Measurements from ENCODE around the gene MCM3AP.
"Not testable (repeated sequence)": the region's sequence is repeated elsewhere in the genome, so short reads cannot be mapped to it uniquely, and the experiment has no call there.

DNA sequence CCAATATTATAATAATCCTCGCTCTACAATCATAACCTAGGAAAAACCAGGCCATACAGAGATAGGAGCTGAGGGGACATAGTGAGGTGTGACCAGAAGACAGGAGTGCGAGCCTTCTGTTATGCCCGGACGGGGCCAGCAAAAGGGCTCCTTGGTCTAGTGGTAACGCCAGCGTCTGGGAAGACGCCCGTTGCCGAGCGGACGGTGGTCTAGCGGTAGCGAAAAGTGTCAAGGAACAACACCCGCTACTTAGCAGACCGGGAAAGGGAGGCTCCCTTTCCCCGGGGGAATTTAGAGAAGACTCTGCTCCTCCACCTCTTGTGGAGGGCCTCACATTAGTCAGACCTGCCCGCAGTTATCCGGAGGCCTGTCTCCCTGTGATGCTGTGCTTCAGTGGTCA, 61.8 kb downstream of the MCM3AP start:
- TF ChIP-seq EZH2 (IDR thresholded peaks at IDR 0.05; ENCODE audit: low read depth) = not testable (repeated sequence)
- TF ChIP-seq, protein P1, sequence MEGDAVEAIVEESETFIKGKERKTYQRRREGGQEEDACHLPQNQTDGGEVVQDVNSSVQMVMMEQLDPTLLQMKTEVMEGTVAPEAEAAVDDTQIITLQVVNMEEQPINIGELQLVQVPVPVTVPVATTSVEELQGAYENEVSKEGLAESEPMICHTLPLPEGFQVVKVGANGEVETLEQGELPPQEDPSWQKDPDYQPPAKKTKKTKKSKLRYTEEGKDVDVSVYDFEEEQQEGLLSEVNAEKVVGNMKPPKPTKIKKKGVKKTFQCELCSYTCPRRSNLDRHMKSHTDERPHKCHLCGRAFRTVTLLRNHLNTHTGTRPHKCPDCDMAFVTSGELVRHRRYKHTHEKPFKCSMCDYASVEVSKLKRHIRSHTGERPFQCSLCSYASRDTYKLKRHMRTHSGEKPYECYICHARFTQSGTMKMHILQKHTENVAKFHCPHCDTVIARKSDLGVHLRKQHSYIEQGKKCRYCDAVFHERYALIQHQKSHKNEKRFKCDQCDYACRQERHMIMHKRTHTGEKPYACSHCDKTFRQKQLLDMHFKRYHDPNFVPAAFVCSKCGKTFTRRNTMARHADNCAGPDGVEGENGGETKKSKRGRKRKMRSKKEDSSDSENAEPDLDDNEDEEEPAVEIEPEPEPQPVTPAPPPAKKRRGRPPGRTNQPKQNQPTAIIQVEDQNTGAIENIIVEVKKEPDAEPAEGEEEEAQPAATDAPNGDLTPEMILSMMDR (conservative IDR thresholded peaks at IDR 0.05) = not testable (repeated sequence)
